K562 (cell line): ENCODE results near the gene TET2.

Experiments
- CAMTA2 ChIP-seq: fragments of 250-450 bp; sonication (Bioruptor Pico); conservative IDR thresholded peaks from 2 replicates; pipeline ENCODE4 v1.5.1; 2022
- FIP1L1 ChIP-seq: fragments of 200-400 bp; formaldehyde crosslinking; IDR thresholded peaks from 2 replicates; pipeline ENCODE4 v1.6.1; 2018; ENCODE audit warnings: mild to moderate bottlenecking, low read depth, low read length; ENCODE audit not compliant: poor library complexity, severe bottlenecking
- GTF2F1 ChIP-seq: IDR thresholded peaks from 2 replicates; pipeline ENCODE4 v1.6.1; 2011; ENCODE audit warnings: low read depth, low read length, improper control_type of control experiment
- SIX5 ChIP-seq, 2 experiments: IDR thresholded peaks; 2 replicates each; pipeline ENCODE4 v1.6.1; 2011; ENCODE audit warnings: low read length in 2 of 2, borderline replicate concordance in 1 of 2, low read depth in 1 of 2, mild to moderate bottlenecking in 1 of 2, moderate library complexity in 1 of 2; ENCODE audit not compliant: insufficient read depth in 1 of 2
- TARDBP ChIP-seq: fragments of 450-650 bp; IDR thresholded peaks from 2 replicates; pipeline ENCODE4 v1.6.1; 2016
- ZNF274 ChIP-seq: IDR thresholded peaks from 2 replicates; pipeline ENCODE4 v1.6.1; 2011; ENCODE audit warnings: low read depth, mild to moderate bottlenecking, low read length, moderate library complexity, borderline replicate concordance
- TF ChIP-seq, protein P1 (sequence below): fragments of 450-650 bp; formaldehyde crosslinking; IDR thresholded peaks from 2 replicates; pipeline ENCODE4 v1.4.0; 2020; ENCODE audit warnings: mild to moderate bottlenecking

DNA sequence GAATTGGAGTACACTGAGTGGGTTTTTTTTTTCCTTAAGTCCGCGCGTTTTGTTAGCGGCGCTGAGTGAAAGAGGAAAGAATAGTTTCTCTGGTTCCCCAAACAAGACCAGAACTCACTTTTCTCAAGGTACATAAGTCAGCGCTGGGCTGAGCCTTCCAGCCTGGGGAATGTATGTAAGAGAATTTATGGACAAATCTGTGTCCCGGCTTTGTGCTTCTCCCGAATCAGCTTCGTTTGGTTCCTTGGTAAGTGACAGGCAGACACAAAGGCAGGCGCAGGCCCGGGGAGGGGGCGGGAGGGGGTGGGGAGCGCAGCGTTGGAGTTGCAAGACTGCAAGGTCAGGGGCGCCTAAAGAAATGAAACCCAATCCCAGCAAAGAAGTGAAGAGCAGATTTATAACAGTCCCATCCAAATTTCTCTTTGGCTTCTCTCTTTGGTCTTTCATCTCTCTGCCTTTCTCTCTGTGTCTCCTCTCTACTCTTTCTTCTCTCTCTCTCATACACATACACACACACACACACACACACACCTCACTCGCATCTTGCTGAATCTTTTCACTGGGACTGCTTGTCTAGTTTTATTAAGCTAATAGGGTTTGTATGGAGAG lies 981 bp downstream of the TET2 start:
- TF ChIP-seq TARDBP (no peak), ZNF274 (no peak), GTF2F1 (no peak), FIP1L1 (no peak), SIX5 (IDR thresholded peaks at IDR 0.05; ENCODE audit: borderline replicate concordance in 1 of 2, insufficient read depth in 1 of 2, low read depth in 1 of 2, low read length in 2 of 2) (no peak), CAMTA2 (CRISPR knock-in tag) (no peak)
- TF ChIP-seq, protein P1, sequence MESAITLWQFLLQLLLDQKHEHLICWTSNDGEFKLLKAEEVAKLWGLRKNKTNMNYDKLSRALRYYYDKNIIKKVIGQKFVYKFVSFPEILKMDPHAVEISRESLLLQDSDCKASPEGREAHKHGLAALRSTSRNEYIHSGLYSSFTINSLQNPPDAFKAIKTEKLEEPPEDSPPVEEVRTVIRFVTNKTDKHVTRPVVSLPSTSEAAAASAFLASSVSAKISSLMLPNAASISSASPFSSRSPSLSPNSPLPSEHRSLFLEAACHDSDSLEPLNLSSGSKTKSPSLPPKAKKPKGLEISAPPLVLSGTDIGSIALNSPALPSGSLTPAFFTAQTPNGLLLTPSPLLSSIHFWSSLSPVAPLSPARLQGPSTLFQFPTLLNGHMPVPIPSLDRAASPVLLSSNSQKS (CRISPR knock-in tag) = no peak
